M059J (cell line): Measurements from ENCODE around the gene DNASE1L3. TPM values are rescaled to one million over a fixed set of nuclear protein-coding genes. Genes with fewer than 3 reads are reported as not detected.
"Not testable (repeated sequence)": the region's sequence is repeated elsewhere in the genome, so short reads cannot be mapped to it uniquely, and the experiment has no call there.

Source experiments
- DNase-seq: peaks from one replicate; pipeline ENCODE4 v3.0.0-alpha.2; 2012; ENCODE audit warnings: low read depth
- total RNA-seq: library from RNA; depleted of rRNA; stranded (reverse); fragments of >200 nt; shearing (Covaris generic); gene quantifications from 2 replicates; pipeline ENCODE4 v1.2.3, GENCODE V29; 2014; rRNA removed

Gene DNASE1L3
- not detected in 2 replicates for total RNA-seq

GRCh38 chr3:58210761-58211460 is at the start of gene DNASE1L3:
Gene DNASE1L3 (minus strand): TSS chr3:58210972. CDS start chr3:58210906, 66 bp downstream.
- DNase-seq, result no peak

- peak; percentile 91 for DNase-seq
These were observed 49.5 kb upstream of the DNASE1L3 start for GRCh38 chr3:58260261-58260731.

DNA sequence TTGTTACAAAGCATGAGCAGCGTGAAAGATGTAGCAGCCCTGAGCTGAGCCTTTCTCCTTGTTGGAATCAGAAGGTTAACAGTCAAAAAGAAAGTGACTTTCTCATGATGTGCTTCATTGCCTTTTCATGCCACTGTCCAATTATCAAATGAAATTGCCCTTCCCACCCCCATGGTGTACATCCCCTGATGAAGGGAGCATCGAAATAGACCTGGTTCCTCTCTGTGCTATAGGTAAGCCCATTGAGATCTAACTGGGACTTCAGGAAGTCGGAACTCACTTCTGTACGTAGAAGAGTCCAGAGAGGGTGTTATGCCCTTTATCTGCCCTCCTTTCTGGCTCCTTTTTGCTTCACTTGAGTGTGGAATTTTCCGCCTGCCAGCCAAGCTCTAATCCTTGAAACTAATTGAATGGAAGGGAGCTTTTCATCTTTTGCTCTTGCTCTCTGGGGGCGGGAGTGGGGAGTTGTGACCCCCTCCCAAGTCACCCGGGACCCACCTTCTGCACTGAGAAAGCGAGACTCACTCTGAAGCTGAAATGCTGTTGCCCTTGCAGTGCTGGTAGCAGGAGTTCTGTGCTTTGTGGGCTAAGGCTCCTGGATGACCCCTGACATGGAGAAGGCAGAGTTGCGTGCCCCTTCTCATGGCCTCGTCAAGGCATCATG is 47.8 kb upstream of the DNASE1L3 start:
- DNase-seq, result no peak

DNA sequence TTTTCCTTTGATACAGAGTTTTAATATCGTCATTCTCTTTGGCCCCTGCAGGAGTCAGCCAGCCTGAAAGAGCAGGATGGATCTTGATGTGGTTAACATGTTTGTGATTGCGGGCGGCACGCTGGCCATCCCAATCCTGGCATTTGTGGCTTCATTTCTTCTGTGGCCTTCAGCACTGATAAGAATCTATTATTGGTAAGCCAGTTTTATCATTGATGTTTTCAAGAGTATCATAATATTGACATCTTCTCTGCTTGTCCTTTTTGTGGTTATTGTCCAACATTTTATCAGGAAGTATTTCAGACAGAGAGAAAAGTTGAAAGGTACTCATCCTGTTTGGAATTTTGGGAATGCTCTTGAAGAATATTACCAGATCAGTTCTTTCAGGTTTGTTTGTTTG is 45.7 kb upstream of the DNASE1L3 start:
- DNase-seq, result no peak

GRCh38 chr3:58256061-58256460 is 45.3 kb upstream of the DNASE1L3 start:
- no peak for DNase-seq

GRCh38 chr3:58254144-58254543 is 43.4 kb upstream of the DNASE1L3 start:
- DNase-seq, result no peak

DNA sequence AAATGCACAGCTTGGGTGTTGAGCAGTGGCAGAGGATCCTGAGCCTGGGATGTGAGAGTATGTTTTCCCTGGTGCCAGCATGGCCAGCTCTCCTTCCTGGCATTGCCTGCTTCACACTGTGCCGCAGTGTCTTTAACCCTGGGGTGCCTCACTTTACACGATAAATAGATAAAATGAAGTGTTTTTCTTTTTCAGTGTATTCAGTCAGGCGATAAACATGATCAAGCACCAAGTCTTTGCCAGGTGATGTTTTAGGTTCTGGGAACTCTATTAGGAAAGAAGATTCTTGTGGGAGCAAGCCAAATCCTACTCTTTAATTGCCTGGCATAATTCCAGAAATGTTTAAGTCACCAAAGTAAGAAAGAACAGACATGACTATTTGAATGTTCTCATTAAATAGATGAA is 40.9 kb upstream of the DNASE1L3 start:
- no peak for DNase-seq

DNA sequence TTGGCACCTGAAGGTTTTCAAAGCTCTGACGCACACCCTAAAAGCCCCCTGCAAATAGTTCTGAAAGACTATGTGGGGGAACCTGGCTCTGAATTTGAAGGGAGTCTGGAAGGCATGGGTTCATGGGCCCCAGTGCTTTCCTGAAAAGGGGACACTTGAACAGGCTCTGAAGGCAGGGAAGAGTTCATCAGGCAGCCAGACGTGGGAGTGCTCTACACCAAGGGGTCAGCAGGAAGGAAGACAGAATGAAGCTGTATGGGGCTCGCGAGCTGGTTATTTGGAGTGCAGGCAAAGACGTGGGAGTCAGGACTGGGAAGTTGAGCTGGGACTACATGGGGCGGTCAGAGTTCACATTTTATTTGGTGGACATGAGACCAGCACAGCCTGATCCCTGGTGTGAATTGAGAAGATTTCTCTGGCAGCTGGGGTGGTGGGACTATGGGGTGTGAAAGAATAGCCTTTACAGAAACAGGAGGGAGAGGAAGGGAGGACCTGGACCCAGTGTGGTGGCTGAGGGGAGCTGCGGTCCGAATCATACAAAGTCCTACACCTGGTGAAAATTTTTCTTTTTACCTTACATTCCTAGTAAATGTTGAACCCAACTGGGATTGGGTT is 39.4 kb upstream of the DNASE1L3 start:
- DNase-seq, result no peak

DNA sequence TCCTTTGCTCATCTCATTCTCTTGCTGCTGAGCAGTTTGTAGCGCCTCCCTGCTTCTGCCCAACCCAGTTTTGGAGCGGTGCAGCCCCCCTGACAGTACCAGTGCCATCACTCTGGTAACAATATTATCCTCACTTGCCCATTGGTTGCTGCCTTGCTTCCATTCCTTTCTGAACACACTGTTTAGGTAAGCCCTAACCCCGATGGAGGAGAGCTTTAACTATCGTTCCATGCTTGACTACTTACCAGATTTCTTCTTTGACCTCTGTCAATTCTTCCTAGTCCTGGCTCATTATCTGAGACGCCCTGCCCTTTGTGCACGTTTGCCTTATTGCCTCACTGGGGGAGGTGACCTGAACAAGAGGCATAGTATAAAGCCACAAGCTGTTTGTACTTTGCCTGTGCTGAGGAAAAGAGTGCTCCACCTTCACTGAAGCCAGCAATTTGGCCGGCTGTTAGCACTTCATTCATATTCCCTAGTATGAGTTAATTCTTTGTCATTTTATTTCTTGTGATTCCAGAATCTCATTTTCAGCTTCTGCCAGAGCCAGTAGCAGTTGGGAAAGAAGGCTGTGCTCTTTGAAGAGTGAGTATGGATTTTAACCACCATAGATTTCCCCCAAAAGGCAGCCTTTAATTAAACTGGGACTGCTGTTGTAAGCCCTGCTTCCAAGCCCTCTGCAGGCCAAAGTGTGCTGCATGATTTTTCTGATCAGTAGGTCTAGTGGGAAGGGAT is 38.8 kb upstream of the DNASE1L3 start:
- DNase-seq, result no peak

DNA sequence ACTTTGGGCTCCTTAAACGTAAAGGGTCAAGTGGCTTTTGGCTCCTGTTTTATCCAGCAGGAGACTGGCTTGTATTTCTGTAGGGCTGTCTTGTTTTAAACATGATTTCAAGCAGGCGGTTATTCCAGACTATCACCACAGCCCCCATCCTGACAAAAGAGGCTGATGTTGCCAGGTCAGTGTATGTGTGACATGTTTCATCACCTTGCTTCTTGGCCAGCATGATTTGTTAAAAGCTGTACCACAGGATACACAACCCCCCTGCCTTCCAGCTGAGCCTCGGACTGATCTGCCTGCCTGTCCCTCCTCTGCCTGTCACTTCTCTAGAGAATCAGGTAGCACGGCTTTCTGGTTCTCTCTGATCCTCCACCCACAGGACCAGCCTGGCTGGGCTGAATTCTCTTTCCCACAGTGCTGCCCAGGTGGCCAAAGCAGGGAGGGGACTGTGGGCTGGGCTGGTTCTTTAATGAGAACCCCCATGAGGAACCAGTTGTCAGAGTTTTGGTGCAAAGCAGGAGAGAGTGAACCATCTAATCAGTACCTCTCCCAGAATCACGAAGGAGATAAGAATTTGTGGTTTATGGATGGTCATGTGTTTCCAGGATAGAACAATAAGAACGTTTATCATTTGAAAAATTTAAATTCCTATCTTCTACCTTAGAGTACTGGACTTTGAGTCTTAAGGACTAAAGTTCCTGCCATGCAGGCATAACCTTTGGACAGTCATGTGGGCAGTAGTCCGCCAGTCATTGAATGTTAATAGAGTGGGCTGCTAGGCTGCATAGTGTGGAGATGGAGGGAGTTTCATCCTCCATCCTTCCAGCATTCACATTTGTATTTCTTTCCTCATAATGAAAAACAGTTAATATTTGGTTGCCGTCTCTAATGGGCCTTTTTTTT is 35.6 kb upstream of the DNASE1L3 start:
- DNase-seq, result no peak

GRCh38 chr3:58243976-58244585 is 33.3 kb upstream of the DNASE1L3 start:
- no peak for DNase-seq

DNA sequence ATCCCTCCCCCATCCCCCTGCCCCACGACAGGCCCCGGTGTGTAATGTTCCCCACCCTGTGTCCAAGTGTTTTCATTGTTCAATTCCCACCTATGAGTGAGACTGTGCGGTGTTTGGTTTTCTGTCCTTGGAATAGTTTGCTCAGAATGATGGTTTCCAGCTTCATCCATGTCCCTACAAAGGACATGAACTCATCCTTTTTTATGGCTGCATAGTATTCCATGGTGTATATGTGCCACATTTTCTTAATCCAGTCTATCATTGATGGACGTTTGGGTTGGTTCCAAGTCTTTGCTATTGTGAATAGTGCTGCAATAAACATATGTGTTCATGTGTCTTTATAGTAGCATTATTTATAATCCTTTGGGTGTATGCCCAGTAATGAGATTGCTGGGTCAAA is 32.1 kb upstream of the DNASE1L3 start:
- not testable (repeated sequence) for DNase-seq

- peak; percentile 21 for DNase-seq
These were observed 31.6 kb upstream of the DNASE1L3 start for GRCh38 chr3:58242340-58242739.

DNA sequence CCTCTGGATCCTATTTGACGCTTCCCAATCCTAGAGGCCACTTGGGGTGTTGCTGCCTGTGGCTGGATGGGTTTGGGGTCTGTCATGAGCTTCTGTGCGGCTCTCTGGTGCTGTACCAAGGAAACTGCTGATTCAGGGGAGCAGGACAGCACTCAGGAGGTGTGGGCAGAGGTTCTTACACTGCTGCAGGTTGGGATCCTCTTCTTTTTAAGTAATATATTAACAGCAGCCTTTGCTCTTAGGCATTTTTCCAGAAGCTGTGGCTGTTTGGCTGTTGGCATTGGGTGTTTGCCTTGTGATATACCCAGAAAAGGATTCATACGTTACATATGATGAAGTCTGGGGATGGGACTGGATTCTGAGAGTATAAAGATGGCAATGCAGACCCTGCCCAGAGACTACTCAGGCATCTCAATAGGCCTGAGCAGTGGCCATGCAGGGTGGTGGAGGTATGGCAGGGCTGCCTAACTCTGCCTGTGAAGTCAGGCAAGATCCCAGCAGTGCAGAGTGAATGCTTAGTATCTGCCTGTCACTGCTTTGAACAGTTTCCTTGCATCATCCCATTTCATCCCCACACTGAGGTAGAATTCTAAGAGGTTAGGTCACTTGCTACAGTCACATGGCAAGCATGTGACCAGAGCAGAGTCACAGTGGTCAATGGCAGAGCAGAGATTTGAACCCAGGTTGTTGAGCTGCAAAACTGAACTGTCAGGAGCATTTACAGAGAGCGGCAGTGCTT is 30.7 kb upstream of the DNASE1L3 start:
- no peak for DNase-seq

GRCh38 chr3:58238830-58239229 is 28.1 kb upstream of the DNASE1L3 start:
- DNase-seq, result no peak

- DNase-seq, result peak; percentile 47
These were observed 27.3 kb upstream of the DNASE1L3 start for GRCh38 chr3:58237941-58238681.

DNA sequence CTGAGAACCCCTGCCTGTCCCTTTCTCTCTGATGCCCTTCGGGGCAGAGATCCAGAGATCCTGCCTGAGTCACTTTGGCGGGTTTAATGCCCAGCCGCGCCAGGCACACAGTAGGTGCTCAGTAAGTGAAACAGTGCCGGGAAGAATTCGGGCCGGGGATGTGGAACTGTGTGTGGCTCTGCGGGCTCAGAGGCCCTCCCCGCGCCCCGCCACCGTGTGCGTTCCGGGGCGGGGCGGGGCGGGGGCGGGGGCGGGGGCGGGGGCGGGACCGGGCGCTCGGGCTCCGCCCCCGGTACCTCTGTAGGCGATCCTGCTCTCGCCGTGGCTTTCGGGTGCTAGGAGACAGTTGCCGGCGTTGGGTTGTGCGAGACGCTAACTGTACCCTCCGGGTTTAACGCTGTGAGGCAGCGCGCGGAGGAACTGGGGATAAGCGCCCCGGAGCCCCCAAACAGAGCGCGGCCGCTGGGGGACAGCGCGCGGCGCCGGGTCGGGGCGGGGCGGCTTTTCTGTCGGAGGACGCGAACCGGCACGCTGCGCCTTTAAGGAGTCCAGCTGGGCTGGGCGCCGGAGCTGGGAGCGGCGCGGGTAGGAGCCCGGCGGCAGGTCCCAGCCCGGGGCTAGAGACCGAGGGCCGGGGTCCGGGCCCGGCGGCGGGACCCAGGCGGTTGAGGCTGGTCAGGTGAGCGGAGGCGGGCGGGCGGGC is 26.6 kb upstream of the DNASE1L3 start, which contains the start of gene ABHD6:
Gene ABHD6 (plus strand): TSS at position 555 of the 703 bp plus-strand sequence. CDS start 18,795 bp downstream, outside the sequence.
- DNase-seq, result peak; percentile 56

GRCh38 chr3:58236527-58237237 is 25.9 kb upstream of the DNASE1L3 start:
- peak; percentile 16 for DNase-seq
